Ascending aorta (tissue), 2 donors: ENCODE results near the gene CYP26A1. TPM values are rescaled to one million over a fixed set of nuclear protein-coding genes. Genes with fewer than 3 reads are reported as not detected.

Experiments used
- DNase-seq, 2 donors: peaks; one replicate each; pipeline ENCODE4 v3.0.0-alpha.2; 2019; ENCODE audit warnings: low spot score in 2 of 2
- H3K27ac ChIP-seq, 2 donors: fragments of 200-600 bp; sonication (generic); one replicate each; pipeline ENCODE4 v1.5.1; 2016 to 2017; ENCODE audit warnings: mild to moderate bottlenecking in 1 of 2
- H3K27me3 ChIP-seq: fragments of 200-600 bp; sonication (generic); one replicate; pipeline ENCODE4 v1.5.1; 2017
- H3K36me3 ChIP-seq, 2 donors: fragments of 200-600 bp; sonication (generic); one replicate each; pipeline ENCODE4 v1.5.1; 2016
- H3K4me1 ChIP-seq, 2 donors: fragments of 200-600 bp; sonication (generic); one replicate each; pipeline ENCODE4 v1.5.1; 2016 to 2017; ENCODE audit warnings: mild to moderate bottlenecking in 1 of 2
- H3K4me3 ChIP-seq, 2 donors: fragments of 200-600 bp; sonication (generic); one replicate each; pipeline ENCODE4 v1.5.1; 2016 to 2017; ENCODE audit warnings: mild to moderate bottlenecking in 1 of 2
- H3K9me3 ChIP-seq, 2 donors: fragments of 200-600 bp; sonication (generic); one replicate each; pipeline ENCODE4 v1.5.1; 2016
- CTCF ChIP-seq, 3 experiments: fragments of 200-600 bp in 2 of 3; fragments of 450-650 bp in 1 of 3; sonication (generic) in 2 of 3; IDR thresholded peaks; one replicate each; pipeline ENCODE4 v1.5.1; 2016 to 2019; ENCODE audit warnings: antibody characterized with exemption in 3 of 3, mild to moderate bottlenecking in 1 of 3, moderate library complexity in 1 of 3
- intact Hi-C: fragments of 100-400 bp; cut with DNase I; formaldehyde crosslinking; loops from one replicate; pipeline ENCODE4 v1.15.1; 2023
- total RNA-seq: library from RNA; depleted of rRNA; stranded (reverse); fragments of >200 nt; gene quantifications from one replicate; pipeline ENCODE4 v1.1.0, GENCODE V29; 2016

The CYP26A1 gene
- total RNA-seq, 1 donor from 2014 or later, result not detected

GRCh38 chr10:93121311-93121710, 47.6 kb downstream of the CYP26A1 start:
- Histone ChIP-seq H3K4me3 (no peak overlapping the region), H3K4me1 (no peaks in the 10 kb centered on the region), H3K9me3 (peaks cover 0 to under 1% of the 10 kb centered on the region in 2 donors), H3K27ac (no peak overlapping the region), H3K27me3 (no peaks in the 10 kb centered on the region), H3K36me3 (no peaks in the 10 kb centered on the region)
- DNase-seq, result no peak
- intact Hi-C loops, result no loop called here
- TF ChIP-seq CTCF (IDR thresholded peaks at IDR 0.05), result no peak

DNA sequence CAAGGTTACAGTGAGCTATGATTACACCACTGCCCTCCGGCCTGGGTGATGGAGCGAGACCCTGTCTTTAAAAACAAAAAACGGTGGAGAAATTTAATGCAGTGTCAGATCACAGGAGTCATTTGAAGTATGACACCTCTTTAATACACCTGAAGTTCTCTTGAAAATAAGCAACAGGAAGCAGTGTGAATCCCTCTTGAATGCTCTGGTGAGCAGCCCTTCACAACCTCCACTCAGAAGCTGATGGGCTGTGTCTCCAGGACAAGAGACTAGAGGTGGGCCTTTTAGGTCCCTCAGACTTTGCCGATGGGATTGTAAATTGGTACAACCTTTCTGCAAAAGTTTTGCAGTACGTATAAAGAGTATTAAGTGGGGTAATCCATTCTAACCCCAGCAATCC, 50.1 kb downstream of the CYP26A1 start:
- no peak overlapping the region for H3K4me3 ChIP-seq
- intact Hi-C loops, result no loop called here
- H3K9me3 ChIP-seq, result peaks cover 0 to 6% of the 10 kb centered on the region in 2 donors
- DNase-seq, result no peak
- no peaks in the 10 kb centered on the region for H3K4me1 ChIP-seq
- H3K27ac ChIP-seq, result no peak overlapping the region
- H3K27me3 ChIP-seq, result no peaks in the 10 kb centered on the region
- H3K36me3 ChIP-seq, result no peaks in the 10 kb centered on the region
- no peak for TF ChIP-seq CTCF (IDR thresholded peaks at IDR 0.05)

- intact Hi-C loops, result no loop called here
- H3K4me3 ChIP-seq, result no peak overlapping the region
Measured at GRCh38 chr10:93124580-93125318, 51.1 kb downstream of the CYP26A1 start.

GRCh38 chr10:93125966-93126365, 52.3 kb downstream of the CYP26A1 start:
- intact Hi-C loops, result no loop called here
- no peak for TF ChIP-seq CTCF (IDR thresholded peaks at IDR 0.05)
- H3K4me3 ChIP-seq, result no peak overlapping the region
- DNase-seq, result no peak
- no peak overlapping the region for H3K27ac ChIP-seq
- H3K27me3 ChIP-seq, result no peaks in the 10 kb centered on the region
- H3K4me1 ChIP-seq, result no peaks in the 10 kb centered on the region
- H3K9me3 ChIP-seq, result peaks cover 0 to 6% of the 10 kb centered on the region in 2 donors
- no peaks in the 10 kb centered on the region for H3K36me3 ChIP-seq

More at GRCh38 chr10:93124580-93125318, 51.1 kb downstream of the CYP26A1 start:
- H3K36me3 ChIP-seq, result no peaks in the 10 kb centered on the region
- H3K27me3 ChIP-seq, result no peaks in the 10 kb centered on the region
- no peak for DNase-seq
- no peak for TF ChIP-seq CTCF (IDR thresholded peaks at IDR 0.05)
- peaks cover 0 to 6% of the 10 kb centered on the region in 2 donors for H3K9me3 ChIP-seq
- H3K4me1 ChIP-seq, result no peaks in the 10 kb centered on the region
- no peak overlapping the region for H3K27ac ChIP-seq

- no peak for DNase-seq
- TF ChIP-seq CTCF (IDR thresholded peaks at IDR 0.05), result no peak
- no peaks in the 10 kb centered on the region for H3K27me3 ChIP-seq
- no peaks in the 10 kb centered on the region for H3K36me3 ChIP-seq
- H3K27ac ChIP-seq, result no peak overlapping the region
- H3K9me3 ChIP-seq, result peaks cover 0 to 6% of the 10 kb centered on the region in 2 donors
- intact Hi-C loops, result no loop called here
- no peak overlapping the region for H3K4me3 ChIP-seq
- H3K4me1 ChIP-seq, result no peaks in the 10 kb centered on the region
Measured at GRCh38 chr10:93126483-93127052, 52.9 kb downstream of the CYP26A1 start.

Other genes starting within 250 kb of the CYP26A1 start
- gene EXOC6, start 225.4 kb upstream of the CYP26A1 start, total RNA-seq, result 12.2 TPM
- gene CYP26C1, start 13.1 kb upstream of the CYP26A1 start, total RNA-seq, result not detected